SK-N-SH (cell line): Measurements from ENCODE around the gene MFSD11.

ENCODE experiments used
- POLR2AphosphoS5 ChIP-seq: IDR thresholded peaks from 2 replicates; pipeline ENCODE4 v1.6.1; 2012; ENCODE audit warnings: low read depth, low read length
- TF ChIP-seq, protein P1 (sequence below): fragments of 200-600 bp; sonication (generic); IDR thresholded peaks from 2 replicates; pipeline ENCODE4 v1.6.1; 2017; ENCODE audit warnings: antibody characterized with exemption, mild to moderate bottlenecking, moderate library complexity
- TF ChIP-seq, protein P2 (sequence below): IDR thresholded peaks from 2 replicates; pipeline ENCODE4 v1.4.0; 2012; ENCODE audit warnings: low read depth, borderline replicate concordance

DNA sequence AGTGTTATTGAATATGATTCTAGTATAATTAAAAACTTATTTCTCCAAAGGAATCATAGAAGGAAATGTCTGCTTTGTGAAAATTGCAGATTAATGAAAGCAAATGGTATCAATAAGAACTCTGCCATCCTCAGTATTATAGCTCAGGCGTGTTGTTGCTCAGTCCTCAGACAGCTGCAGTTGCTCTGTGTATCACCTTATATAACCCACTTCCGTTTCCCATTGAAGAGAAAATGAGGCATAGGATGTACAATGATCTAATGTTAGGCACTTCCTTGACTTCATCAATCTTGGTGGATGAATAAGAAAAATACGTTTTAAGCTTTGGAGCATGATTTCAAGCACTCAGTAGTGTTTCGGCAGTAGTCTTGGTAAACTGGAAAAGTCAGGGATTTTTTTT lies 14.1 kb downstream of the MFSD11 start:
- TF ChIP-seq, protein P1, sequence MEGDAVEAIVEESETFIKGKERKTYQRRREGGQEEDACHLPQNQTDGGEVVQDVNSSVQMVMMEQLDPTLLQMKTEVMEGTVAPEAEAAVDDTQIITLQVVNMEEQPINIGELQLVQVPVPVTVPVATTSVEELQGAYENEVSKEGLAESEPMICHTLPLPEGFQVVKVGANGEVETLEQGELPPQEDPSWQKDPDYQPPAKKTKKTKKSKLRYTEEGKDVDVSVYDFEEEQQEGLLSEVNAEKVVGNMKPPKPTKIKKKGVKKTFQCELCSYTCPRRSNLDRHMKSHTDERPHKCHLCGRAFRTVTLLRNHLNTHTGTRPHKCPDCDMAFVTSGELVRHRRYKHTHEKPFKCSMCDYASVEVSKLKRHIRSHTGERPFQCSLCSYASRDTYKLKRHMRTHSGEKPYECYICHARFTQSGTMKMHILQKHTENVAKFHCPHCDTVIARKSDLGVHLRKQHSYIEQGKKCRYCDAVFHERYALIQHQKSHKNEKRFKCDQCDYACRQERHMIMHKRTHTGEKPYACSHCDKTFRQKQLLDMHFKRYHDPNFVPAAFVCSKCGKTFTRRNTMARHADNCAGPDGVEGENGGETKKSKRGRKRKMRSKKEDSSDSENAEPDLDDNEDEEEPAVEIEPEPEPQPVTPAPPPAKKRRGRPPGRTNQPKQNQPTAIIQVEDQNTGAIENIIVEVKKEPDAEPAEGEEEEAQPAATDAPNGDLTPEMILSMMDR = no peak
- TF ChIP-seq POLR2AphosphoS5 = no peak
- TF ChIP-seq, protein P2, sequence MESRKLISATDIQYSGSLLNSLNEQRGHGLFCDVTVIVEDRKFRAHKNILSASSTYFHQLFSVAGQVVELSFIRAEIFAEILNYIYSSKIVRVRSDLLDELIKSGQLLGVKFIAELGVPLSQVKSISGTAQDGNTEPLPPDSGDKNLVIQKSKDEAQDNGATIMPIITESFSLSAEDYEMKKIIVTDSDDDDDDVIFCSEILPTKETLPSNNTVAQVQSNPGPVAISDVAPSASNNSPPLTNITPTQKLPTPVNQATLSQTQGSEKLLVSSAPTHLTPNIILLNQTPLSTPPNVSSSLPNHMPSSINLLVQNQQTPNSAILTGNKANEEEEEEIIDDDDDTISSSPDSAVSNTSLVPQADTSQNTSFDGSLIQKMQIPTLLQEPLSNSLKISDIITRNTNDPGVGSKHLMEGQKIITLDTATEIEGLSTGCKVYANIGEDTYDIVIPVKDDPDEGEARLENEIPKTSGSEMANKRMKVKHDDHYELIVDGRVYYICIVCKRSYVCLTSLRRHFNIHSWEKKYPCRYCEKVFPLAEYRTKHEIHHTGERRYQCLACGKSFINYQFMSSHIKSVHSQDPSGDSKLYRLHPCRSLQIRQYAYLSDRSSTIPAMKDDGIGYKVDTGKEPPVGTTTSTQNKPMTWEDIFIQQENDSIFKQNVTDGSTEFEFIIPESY = no peak
